Hematopoietic multipotent progenitor cell treated with erythropoietin and hydrocortisone succinate and interleukin-3 and kit ligand, for 4 days (in vitro differentiated cells): ENCODE data around the gene SLC35E1.
"Not testable (repeated sequence)": the region's sequence is repeated elsewhere in the genome, so short reads cannot be mapped to it uniquely, and the experiment has no call there.

ENCODE experiments used
- DNase-seq: peaks from one replicate; pipeline ENCODE4 v3.0.0-alpha.2; 2015

The SLC35E1 gene

GRCh38 chr19:16543734-16544133 lies 28.5 kb downstream of the SLC35E1 start:
- not testable (repeated sequence) for DNase-seq

- DNase-seq = peak; percentile 56
Measured at GRCh38 chr19:16542910-16543472, 29.2 kb downstream of the SLC35E1 start.

- peak; percentile 98 for DNase-seq
Measured at GRCh38 chr19:16542045-16542909, 29.9 kb downstream of the SLC35E1 start, which contains the start of gene CHERP. Gene CHERP (minus strand): TSS chr19:16542437. CDS start chr19:16542378, 59 bp downstream.

GRCh38 chr19:16541526-16542044 lies 30.6 kb downstream of the SLC35E1 start:
- no peak for DNase-seq

GRCh38 chr19:16540948-16541347 lies 31.3 kb downstream of the SLC35E1 start:
- no peak for DNase-seq

- DNase-seq = no peak
Measured at GRCh38 chr19:16537111-16537510, 35.1 kb downstream of the SLC35E1 start.

- DNase-seq = no peak
Measured at GRCh38 chr19:16536130-16536529, 36.1 kb downstream of the SLC35E1 start.

GRCh38 chr19:16535381-16535780 lies 36.8 kb downstream of the SLC35E1 start:
- DNase-seq = no peak

GRCh38 chr19:16532440-16533234 lies 39.6 kb downstream of the SLC35E1 start:
- no peak for DNase-seq

- no peak for DNase-seq
Measured at GRCh38 chr19:16531380-16531669, 40.9 kb downstream of the SLC35E1 start.

- no peak for DNase-seq
Measured at GRCh38 chr19:16530540-16531379, 41.5 kb downstream of the SLC35E1 start.

- no peak for DNase-seq
Measured at GRCh38 chr19:16529466-16530144, 42.6 kb downstream of the SLC35E1 start.

GRCh38 chr19:16527971-16528521 lies 44.2 kb downstream of the SLC35E1 start:
- DNase-seq = peak; percentile 65

- DNase-seq = no peak
Measured at GRCh38 chr19:16527334-16527935, 44.8 kb downstream of the SLC35E1 start.

GRCh38 chr19:16525751-16526481 lies 46.3 kb downstream of the SLC35E1 start:
- no peak for DNase-seq

- DNase-seq = no peak
Measured at GRCh38 chr19:16524991-16525734, 47.1 kb downstream of the SLC35E1 start.

- no peak for DNase-seq
Measured at GRCh38 chr19:16522559-16523377, 49.4 kb downstream of the SLC35E1 start.

GRCh38 chr19:16521715-16522289 lies 50.4 kb downstream of the SLC35E1 start:
- DNase-seq = no peak
